ENCODE results near the gene FAM124A.

- TF ChIP-seq CTCF (IDR thresholded peaks at IDR 0.05) (no peak), POLR2AphosphoS5 (IDR thresholded peaks at IDR 0.05) (no peak), POLR2A (IDR thresholded peaks at IDR 0.05) (no peak)
Measured at GRCh38 chr13:51241720-51242119, 19.5 kb downstream of the FAM124A start.
